H1 (cell line): ENCODE measurements around the gene GLUL. TPM values are rescaled to one million over a fixed set of nuclear protein-coding genes. Genes with fewer than 3 reads are reported as not detected.

Experiments used
- CTCF ChIA-PET: fragments of 300-600 bp; sonication (Branson Sonifier 250); formaldehyde crosslinking; loops from one replicate; lab custom pipeline; 2021; ENCODE audit not compliant: partially characterized antibody; lab: Charles Lee
- POLR2A ChIA-PET: fragments of 300-600 bp; sonication (Branson Sonifier 250); formaldehyde crosslinking; loops from one replicate; lab custom pipeline; 2021; ENCODE audit warnings: inconsistent platforms; ENCODE audit not compliant: partially characterized antibody; lab: Charles Lee
- DNase-seq, 2 experiments: peaks; one replicate each; pipeline versions ENCODE4 v3.0.0 to v3.0.0-alpha.2; 2010 to 2022; ENCODE audit warnings: low spot score in 2 of 2, low read depth in 1 of 2, mixed read lengths in 1 of 2
- FAIRE-seq: peaks from 2 replicates; lab custom pipeline; 2011; peaks lifted over from hg19 to GRCh38; lab: Jason Lieb, UNC
- H2AFZ ChIP-seq: 2 replicates; pipeline ENCODE4 v1.8.1; 2012; ENCODE audit warnings: low read length, inconsistent platforms
- H2AK5ac ChIP-seq: 2 replicates; pipeline ENCODE4 v1.6.1; 2013; ENCODE audit warnings: low read depth, low read length
- H2BK120ac ChIP-seq: replicated peaks from 2 replicates; pipeline ENCODE3; 2013; ENCODE audit warnings: low read depth, low read length, inconsistent platforms
- H2BK12ac ChIP-seq: 2 replicates; pipeline ENCODE4 v1.6.1; 2013; ENCODE audit warnings: low read depth, low read length
- H2BK15ac ChIP-seq: 2 replicates; pipeline ENCODE4 v1.6.1; 2013; ENCODE audit warnings: low read length
- H2BK20ac ChIP-seq: 2 replicates; pipeline ENCODE4 v1.6.1; 2013; ENCODE audit warnings: low read length
- H2BK5ac ChIP-seq: 2 replicates; pipeline ENCODE4 v1.6.1; 2013; ENCODE audit warnings: low read depth, low read length
- H3K14ac ChIP-seq: 2 replicates; pipeline ENCODE4 v1.6.1; 2013; ENCODE audit warnings: inconsistent platforms; ENCODE audit not compliant: insufficient read length
- H3K18ac ChIP-seq: 2 replicates; pipeline ENCODE4 v1.6.1; 2013; ENCODE audit warnings: low read length; ENCODE audit errors: extremely low read depth
- H3K23ac ChIP-seq: 2 replicates; pipeline ENCODE4 v1.6.1; 2013; ENCODE audit warnings: inconsistent platforms; ENCODE audit not compliant: insufficient read length
- H3K23me2 ChIP-seq: 2 replicates; pipeline ENCODE4 v1.6.1; 2013; ENCODE audit warnings: low read depth, low read length
- H3K27ac ChIP-seq: 2 replicates; pipeline ENCODE4 v1.6.1; 2011; ENCODE audit warnings: low read depth, low read length, inconsistent platforms
- H3K27me3 ChIP-seq, 4 experiments: replicated peaks in 1 of 4; 1 replicate in 1 of 4; 2 replicates in 3 of 4; pipeline versions ENCODE4 v1.6.1 to v1.8.1; 2011 to 2013; ENCODE audit warnings: low read length in 3 of 4, mild to moderate bottlenecking in 3 of 4, inconsistent platforms in 2 of 4, mixed read lengths in 2 of 4, moderate library complexity in 1 of 4; ENCODE audit not compliant: control insufficient read depth in 3 of 4, insufficient read depth in 3 of 4; ENCODE audit errors: extremely low read depth in 1 of 4
- H3K36me3 ChIP-seq, 4 experiments: 2 replicates each; pipeline versions ENCODE4 v1.6.1 to v1.8.1; 2011 to 2013; ENCODE audit warnings: mild to moderate bottlenecking in 4 of 4, low read length in 3 of 4, moderate library complexity in 2 of 4, control low read depth in 1 of 4, inconsistent platforms in 1 of 4; ENCODE audit not compliant: insufficient read depth in 4 of 4, control insufficient read depth in 2 of 4
- H3K4ac ChIP-seq: replicated peaks from 2 replicates; pipeline ENCODE3; 2013; ENCODE audit warnings: low read length, low read depth, mixed read lengths, inconsistent platforms; ENCODE audit not compliant: insufficient read length
- H3K4me1 ChIP-seq, 4 experiments: replicated peaks in 1 of 4; 1 replicate in 1 of 4; 2 replicates in 3 of 4; pipeline versions ENCODE4 v1.6.1 to v1.8.1; 2011 to 2013; ENCODE audit warnings: low read length in 3 of 4, inconsistent platforms in 2 of 4, mixed read lengths in 1 of 4; ENCODE audit not compliant: insufficient read depth in 4 of 4, control insufficient read depth in 3 of 4
- H3K4me2 ChIP-seq, 2 experiments: 2 replicates each; pipeline versions ENCODE4 v1.6.1 to v1.8.1; 2011 to 2013; ENCODE audit warnings: low read depth in 2 of 2, low read length in 2 of 2, control low read depth in 1 of 2, inconsistent platforms in 1 of 2, mild to moderate bottlenecking in 1 of 2; ENCODE audit not compliant: insufficient read depth in 1 of 2
- H3K4me3 ChIP-seq, 4 experiments: fragments of 200-600, 300-600 bp in 1 of 4; sonication (generic), shearing (Covaris generic), sonication (Bioruptor Twin) in 1 of 4; 2 replicates each; pipeline versions ENCODE4 v1.5.1 to v1.8.1; 2011 to 2016; ENCODE audit warnings: low read length in 4 of 4, low read depth in 3 of 4, control low read depth in 2 of 4, inconsistent platforms in 2 of 4, mild to moderate bottlenecking in 2 of 4, mixed read lengths in 1 of 4, moderate library complexity in 1 of 4; ENCODE audit not compliant: insufficient read depth in 2 of 4; ENCODE audit errors: extremely low read depth in 1 of 4
- H3K56ac ChIP-seq: replicated peaks from 2 replicates; pipeline ENCODE3; 2013; ENCODE audit warnings: low read depth, mild to moderate bottlenecking, mixed read lengths, low read length, inconsistent platforms; ENCODE audit not compliant: insufficient read length
- H3K79me1 ChIP-seq: 2 replicates; pipeline ENCODE4 v1.6.1; 2013; ENCODE audit warnings: low read depth, low read length, control low read depth
- H3K79me2 ChIP-seq, 2 experiments: 2 replicates each; pipeline versions ENCODE4 v1.6.1 to v1.8.1; 2012 to 2013; ENCODE audit warnings: low read length in 2 of 2, mild to moderate bottlenecking in 2 of 2, inconsistent platforms in 1 of 2; ENCODE audit not compliant: insufficient read depth in 2 of 2, control insufficient read depth in 1 of 2
- H3K9ac ChIP-seq, 4 experiments: replicated peaks in 1 of 4; 1 replicate in 1 of 4; 2 replicates in 3 of 4; pipeline versions ENCODE4 v1.6.1 to v1.8.1; 2011 to 2013; ENCODE audit warnings: low read depth in 3 of 4, low read length in 3 of 4, control low read depth in 2 of 4, mild to moderate bottlenecking in 2 of 4, moderate library complexity in 2 of 4, inconsistent platforms in 1 of 4; ENCODE audit errors: extremely low read depth in 1 of 4
- H3K9me3 ChIP-seq, 2 experiments: 2 replicates each; pipeline versions ENCODE4 v1.6.1 to v1.8.1; 2012 to 2013; ENCODE audit warnings: mild to moderate bottlenecking in 2 of 2, moderate library complexity in 2 of 2, control low read depth in 1 of 2, inconsistent platforms in 1 of 2, low read depth in 1 of 2, low read length in 1 of 2, mixed read lengths in 1 of 2; ENCODE audit not compliant: insufficient read depth in 2 of 2
- H4K20me1 ChIP-seq, 2 experiments: replicated peaks in 1 of 2; 2 replicates each; pipeline versions ENCODE3 to v1.8.1; 2011 to 2013; ENCODE audit warnings: inconsistent platforms in 2 of 2, low read length in 2 of 2, mild to moderate bottlenecking in 1 of 2; ENCODE audit not compliant: insufficient read depth in 2 of 2, control insufficient read depth in 1 of 2
- H4K5ac ChIP-seq: 2 replicates; pipeline ENCODE4 v1.6.1; 2013; ENCODE audit warnings: low read length, low read depth, mixed read lengths, inconsistent platforms; ENCODE audit not compliant: insufficient read length
- H4K8ac ChIP-seq: 2 replicates; pipeline ENCODE4 v1.8.0; 2013; ENCODE audit warnings: mild to moderate bottlenecking, moderate library complexity, low read length, inconsistent platforms; ENCODE audit not compliant: insufficient read depth; ENCODE audit errors: extremely low read depth
- H4K91ac ChIP-seq: replicated peaks from 2 replicates; pipeline ENCODE3; 2013; ENCODE audit warnings: low read length, mixed read lengths, inconsistent platforms; ENCODE audit not compliant: insufficient read length
- BACH1 ChIP-seq: IDR thresholded peaks from 2 replicates; pipeline ENCODE4 v1.6.1; 2012; ENCODE audit warnings: low read length, improper control_type of control experiment
- SAP30 ChIP-seq: fragments of 300-600 bp; sonication (generic); IDR thresholded peaks from 2 replicates; pipeline ENCODE4 v1.7.1; 2012; ENCODE audit warnings: low read length, moderate library complexity, mild to moderate bottlenecking, inconsistent platforms; ENCODE audit not compliant: insufficient read depth, insufficient replicate concordance
- WGBS, 2 experiments: shearing (Covaris generic) in 1 of 2; methylation state at CpG; one replicate each; pipeline versions ENCODE4 v1.1.6 to v1.1.7; 2013 to 2015; ENCODE audit warnings: low lambda C conversion rate in 2 of 2, mixed read lengths in 2 of 2, inconsistent platforms in 1 of 2, low coverage in 1 of 2, missing lambda C conversion rate in 1 of 2; ENCODE audit not compliant: insufficient replicate concordance in 2 of 2, insufficient coverage in 1 of 2, insufficient read length in 1 of 2; ENCODE audit errors: extremely low coverage in 1 of 2, missing lambda C conversion rate in 1 of 2; 5-methylcytosine and 5-hydroxymethylcytosine counted together
- polyA plus RNA-seq, 7 experiments: library from polyadenylated mRNA; depleted of rRNA in 3 of 7; stranded (reverse) in 5 of 7; unstranded in 2 of 7; fragments of >200 nt in 5 of 7; fragments of 200-250 nt in 2 of 7; gene quantifications; 1 replicate in 5 of 7; 2 replicates in 1 of 7; 4 replicates in 1 of 7; pipeline versions ENCODE4 v1.2.1 to v1.2.3, GENCODE V29; 2011 to 2013; ENCODE audit warnings: missing spikeins in 2 of 7, mixed read lengths in 2 of 7
- total RNA-seq: library from RNA; stranded (reverse); fragmentation: NEBNext Ultra II Directional; extraction: Animal tissue kit (Norgen Biotek cat#: 25700); gene quantifications from 2 replicates; pipeline ENCODE4 v1.2.1, GENCODE V29; 2021
- TF ChIP-seq, protein P1 (sequence below): IDR thresholded peaks from 2 replicates; pipeline ENCODE4 v1.6.1; 2012; ENCODE audit warnings: inconsistent platforms

The GLUL gene
- total and polyA plus RNA-seq, 2 of the 8 experiments (the other 6 are each of a cell fraction or from before 2014, with no cell fraction given): 261 to 453 TPM

DNA sequence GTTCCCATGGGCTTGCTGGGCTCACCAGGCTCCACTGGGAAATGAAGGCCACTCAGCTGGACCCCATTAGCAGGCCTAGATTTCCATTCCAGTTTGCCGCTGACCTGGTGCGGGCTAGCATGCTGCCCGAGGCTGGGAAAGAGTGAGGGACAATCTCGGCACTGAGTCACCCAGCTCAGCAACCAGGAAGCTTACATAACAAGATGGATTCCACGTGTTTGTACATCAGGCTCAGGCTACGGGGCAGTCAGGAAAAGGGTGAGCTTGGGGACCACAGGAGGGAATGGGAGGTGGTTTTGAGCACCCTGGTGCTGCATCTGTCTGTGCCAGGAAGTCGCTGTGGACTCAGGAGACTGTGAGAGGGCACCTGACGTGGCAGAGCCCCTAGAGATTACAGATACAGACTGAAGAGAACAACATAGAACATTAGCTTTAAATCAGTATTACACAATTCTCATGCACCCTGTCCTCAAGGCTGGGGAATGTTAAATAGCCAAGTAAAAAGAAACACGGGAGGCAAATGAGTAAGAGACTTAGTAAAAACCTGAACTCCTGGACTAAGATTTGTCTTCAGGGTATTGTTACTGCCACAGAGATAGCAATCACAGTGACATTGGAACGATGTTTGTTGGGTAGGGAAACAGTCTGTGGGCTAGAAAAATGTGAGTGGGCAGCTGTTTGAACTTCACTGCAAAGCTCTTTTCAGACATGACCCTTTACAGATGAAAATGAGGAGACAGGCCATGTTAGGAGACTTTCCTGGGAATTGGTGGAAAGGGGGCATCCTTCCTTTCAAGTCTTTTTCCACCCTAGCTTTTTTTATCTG, 51.1 kb downstream of the GLUL start:
- Histone ChIP-seq H4K8ac (no peak overlapping the region), H3K56ac (no peak overlapping the region), H3K4me2 (no peak overlapping the region), H2AK5ac (no peak overlapping the region), H2BK15ac (no peak overlapping the region), H4K5ac (no peak overlapping the region), H3K4me1 (peaks cover 0 to 4% (median 0%) of the 10 kb centered on the region in 4 experiments; a peak in 1 of 7 replicates), H3K4ac (no peak overlapping the region), H3K79me2 (no peaks in the 10 kb centered on the region), H3K36me3 (no peaks in the 10 kb centered on the region), H3K27ac (no peak overlapping the region), H2AFZ (no peak overlapping the region), H3K9ac (no peak overlapping the region), H3K79me1 (no peaks in the 10 kb centered on the region), H3K23ac (no peak overlapping the region), H2BK12ac (no peak overlapping the region), H3K14ac (no peak overlapping the region), H3K23me2 (no peaks in the 10 kb centered on the region), H2BK20ac (no peak overlapping the region), H3K27me3 (no peaks in the 10 kb centered on the region), H2BK5ac (no peak overlapping the region), H3K4me3 (no peak overlapping the region), H3K18ac (no peak overlapping the region), H4K91ac (no peak overlapping the region), H4K20me1 (no peaks in the 10 kb centered on the region), H3K9me3 (no peaks in the 10 kb centered on the region), H2BK120ac (no peak overlapping the region)
- FAIRE-seq (no peak), DNase-seq (no peak)
- CTCF ChIA-PET: interaction anchor here (0.8 to 2.3 kb wide), 4 partner anchors 9 to 197 kb away, joined by 3 to 7 read pairs (median 4); no protein-coding TSS in a partner anchor
- POLR2A ChIA-PET: interaction anchor here (0.8 kb wide), 1 partner anchor 23 kb away, joined by 3 read pairs; no protein-coding TSS in a partner anchor
- TF ChIP-seq BACH1 (no peak), SAP30 (no peak)
- TF ChIP-seq, protein P1, sequence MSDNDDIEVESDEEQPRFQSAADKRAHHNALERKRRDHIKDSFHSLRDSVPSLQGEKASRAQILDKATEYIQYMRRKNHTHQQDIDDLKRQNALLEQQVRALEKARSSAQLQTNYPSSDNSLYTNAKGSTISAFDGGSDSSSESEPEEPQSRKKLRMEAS: no peak
- 92% methylated on average over 10 of the region's 10 CpGs; no CpG with 5 or more reads in 1 of the 2 experiments for WGBS, 2 experiments
